BJ (cell line): ENCODE data around the gene SLC25A44. TPM values are rescaled to one million over a fixed set of nuclear protein-coding genes. Genes with fewer than 3 reads are reported as not detected.

ENCODE experiments used
- CTCF ChIA-PET: fragments of 350-600 bp; formaldehyde crosslinking; extraction: SDS; loops from one replicate; lab custom pipeline; 2021; ENCODE audit warnings: antibody characterized with exemption, inconsistent platforms; lab: Yijun Ruan, JAX
- POLR2A ChIA-PET: fragments of 300-600 bp; sonication (Branson Sonifier 250); formaldehyde crosslinking; extraction: SDS; loops from one replicate; lab custom pipeline; 2021; ENCODE audit warnings: antibody characterized with exemption; lab: Charles Lee
- DNase-seq: peaks from one replicate; pipeline ENCODE4 v3.0.0-alpha.2; 2011; ENCODE audit warnings: low read depth
- H3K27me3 ChIP-seq: 2 replicates; pipeline ENCODE4 v1.6.0; 2011; ENCODE audit warnings: low read length; ENCODE audit not compliant: control insufficient read depth, insufficient read depth
- H3K36me3 ChIP-seq: 2 replicates; pipeline ENCODE4 v1.5.1; 2011; ENCODE audit warnings: low read length; ENCODE audit not compliant: control insufficient read depth, insufficient read depth
- H3K4me3 ChIP-seq: 2 replicates; pipeline ENCODE4 v1.5.1; 2011; ENCODE audit warnings: low read depth, mild to moderate bottlenecking, control low read depth, low read length
- CTCF ChIP-seq: IDR thresholded peaks from 2 replicates; pipeline ENCODE4 v1.5.1; 2011; ENCODE audit warnings: low read depth, mild to moderate bottlenecking, control low read depth, inconsistent platforms, low read length, moderate library complexity; ENCODE audit not compliant: insufficient read depth
- polyA plus RNA-seq: library from polyadenylated mRNA; depleted of rRNA; stranded (reverse); fragments of >200 nt; gene quantifications from 2 replicates; pipeline ENCODE4 v1.2.3, GENCODE V29; 2011

SLC25A44 gene
- polyA plus RNA-seq, 1 experiment: 25.8 TPM

- Histone ChIP-seq H3K4me3 (no peak overlapping the region), H3K27me3 (no peaks in the 10 kb centered on the region), H3K36me3 (no peaks in the 10 kb centered on the region)
- ChIA-PET POLR2A (no interaction called here), CTCF (interaction anchor here (1.6 to 3.1 kb wide), 2 partner anchors 61 to 67 kb away, joined by 5 to 9 read pairs; no protein-coding TSS in a partner anchor)
- DNase-seq: no peak
- TF ChIP-seq CTCF: no peak
These were observed 30.2 kb upstream of the SLC25A44 start for GRCh38 chr1:156163712-156164111.

DNA sequence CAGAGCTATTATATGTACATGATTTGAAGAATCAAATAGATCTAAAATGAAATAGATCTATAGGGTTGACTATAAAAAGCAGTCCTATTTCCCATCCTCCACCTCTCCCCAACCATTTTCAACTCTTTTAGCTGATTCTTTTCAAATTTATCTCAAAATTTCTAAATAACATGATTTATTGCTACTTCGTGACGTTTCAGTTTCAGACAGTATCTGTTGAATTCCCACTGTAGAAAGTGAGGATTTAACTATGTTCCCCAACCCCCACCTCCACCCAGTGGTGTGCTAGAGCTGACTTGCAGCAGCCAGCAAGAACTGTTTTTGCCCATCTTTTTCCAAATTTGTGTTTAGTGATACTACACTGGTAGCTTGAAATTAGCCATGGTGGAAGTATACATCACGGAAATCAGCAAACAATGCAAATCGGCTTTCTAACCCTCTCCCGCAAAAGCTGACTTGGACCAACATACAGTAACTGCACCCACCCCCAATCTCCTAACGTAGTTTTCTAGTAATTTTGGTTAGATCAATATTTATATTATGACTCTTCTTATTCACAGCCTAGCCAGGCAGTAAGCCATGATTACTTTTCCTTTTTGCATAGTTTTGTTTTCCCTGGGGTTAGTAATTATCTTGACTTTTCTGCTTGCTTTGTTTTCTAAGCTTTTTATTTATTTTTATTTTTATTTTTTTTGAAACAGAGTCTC is 29.6 kb upstream of the SLC25A44 start:
- ChIA-PET CTCF (interaction anchor here (1.6 to 3.1 kb wide), 2 partner anchors 61 to 67 kb away, joined by 5 to 9 read pairs; no protein-coding TSS in a partner anchor), POLR2A (no interaction called here)
- no peak for TF ChIP-seq CTCF
- Histone ChIP-seq H3K27me3 (no peaks in the 10 kb centered on the region), H3K36me3 (no peaks in the 10 kb centered on the region), H3K4me3 (no peak overlapping the region)
- DNase-seq: no peak

- Histone ChIP-seq H3K4me3 (no peak overlapping the region), H3K27me3 (no peaks in the 10 kb centered on the region), H3K36me3 (no peaks in the 10 kb centered on the region)
- ChIA-PET CTCF (interaction anchor here (0.6 to 3.1 kb wide), 4 partner anchors 29 to 156 kb away, joined by 3 to 9 read pairs (median 4); no protein-coding TSS in a partner anchor), POLR2A (no interaction called here)
- no peak for TF ChIP-seq CTCF
- no peak for DNase-seq
These were observed 28.8 kb upstream of the SLC25A44 start for GRCh38 chr1:156165083-156165482.

- no peak overlapping the region for H3K4me3 ChIP-seq
- CTCF ChIA-PET: no interaction called here
- TF ChIP-seq CTCF: no peak
- H3K27me3 ChIP-seq: no peaks in the 10 kb centered on the region
- POLR2A ChIA-PET: no interaction called here
- no peak for DNase-seq
- no peaks in the 10 kb centered on the region for H3K36me3 ChIP-seq
These were observed 26.4 kb upstream of the SLC25A44 start for GRCh38 chr1:156167536-156167935.

DNA sequence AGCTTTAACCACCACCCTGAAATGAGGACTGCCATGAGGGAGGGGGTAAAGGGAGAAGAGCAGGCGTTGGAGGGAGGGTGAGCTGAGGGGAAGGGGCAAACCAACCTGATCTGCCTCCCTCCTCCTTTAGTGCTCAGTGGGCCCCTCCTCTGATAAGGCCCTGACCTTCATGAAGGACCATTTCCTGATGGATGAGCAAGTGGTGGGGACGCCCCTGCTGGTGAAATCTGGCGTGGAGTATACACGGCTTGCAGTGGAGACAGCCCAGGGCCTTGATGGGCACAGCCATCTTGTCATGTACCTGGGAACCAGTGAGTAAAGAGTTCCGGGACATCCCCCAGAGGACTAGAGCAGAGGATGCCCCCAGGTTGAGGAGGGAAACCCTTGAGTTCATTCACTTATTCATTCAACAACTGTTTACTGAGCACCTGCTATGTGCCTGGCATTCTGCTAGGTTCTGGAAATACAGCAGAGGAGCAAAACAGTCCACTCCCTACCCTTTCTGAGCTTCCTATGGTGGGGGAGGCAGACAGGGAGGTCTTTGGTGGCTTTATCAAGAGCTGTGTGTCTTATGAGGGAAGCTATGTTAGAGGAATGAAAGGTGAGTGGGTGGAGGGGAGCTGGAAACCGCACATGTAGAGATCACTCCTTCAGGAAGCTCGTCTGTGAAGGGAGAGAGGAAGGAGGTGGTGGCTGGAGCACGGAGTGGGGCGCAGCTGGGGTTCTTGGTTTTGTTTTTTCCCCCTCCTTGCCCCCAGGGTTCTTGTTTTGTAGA is 21.0 kb upstream of the SLC25A44 start:
- no peaks in the 10 kb centered on the region for H3K36me3 ChIP-seq
- no peak overlapping the region for H3K4me3 ChIP-seq
- TF ChIP-seq CTCF: no peak
- no peak for DNase-seq
- CTCF ChIA-PET: interaction anchor here (1.2 kb wide), 1 partner anchor 45 kb away, joined by 3 read pairs; no protein-coding TSS in a partner anchor
- H3K27me3 ChIP-seq: no peaks in the 10 kb centered on the region
- POLR2A ChIA-PET: no interaction called here
